Fibroblast of peridontal ligament (primary cell): ENCODE data around the gene NCOA5.
"Not testable (repeated sequence)": the region's sequence is repeated elsewhere in the genome, so short reads cannot be mapped to it uniquely, and the experiment has no call there.

Source experiments
- DNase-seq: peaks from one replicate; pipeline ENCODE4 v3.0.0-alpha.2; 2010; ENCODE audit errors: extremely low read depth

The NCOA5 gene

GRCh38 chr20:46091622-46092535, 2.1 kb upstream of the NCOA5 start:
- not testable (repeated sequence) for DNase-seq

GRCh38 chr20:46089167-46089416, 670 bp downstream of the NCOA5 start:
- DNase-seq = peak; percentile 24

- peak; percentile 20 for DNase-seq
Measured at GRCh38 chr20:46088409-46089166, 1.2 kb downstream of the NCOA5 start.

- peak; percentile 56 for DNase-seq
Measured at GRCh38 chr20:46087161-46087560, 2.6 kb downstream of the NCOA5 start.

GRCh38 chr20:46085179-46085851, 4.4 kb downstream of the NCOA5 start:
- peak; percentile 49 for DNase-seq

GRCh38 chr20:46084805-46085178, 5.0 kb downstream of the NCOA5 start:
- DNase-seq = no peak

- no peak for DNase-seq
Measured at GRCh38 chr20:46083531-46084061, 6.2 kb downstream of the NCOA5 start.

GRCh38 chr20:46083101-46083500, 6.7 kb downstream of the NCOA5 start:
- DNase-seq = no peak

GRCh38 chr20:46081074-46081473, 8.7 kb downstream of the NCOA5 start:
- no peak for DNase-seq

- no peak for DNase-seq
Measured at GRCh38 chr20:46078954-46079353, 10.8 kb downstream of the NCOA5 start.

GRCh38 chr20:46077642-46078305, 12.0 kb downstream of the NCOA5 start:
- DNase-seq = no peak

- no peak for DNase-seq
Measured at GRCh38 chr20:46076806-46077205, 13.0 kb downstream of the NCOA5 start.

- no peak for DNase-seq
Measured at GRCh38 chr20:46074006-46074405, 15.8 kb downstream of the NCOA5 start.

- DNase-seq = no peak
Measured at GRCh38 chr20:46073443-46073842, 16.3 kb downstream of the NCOA5 start.

GRCh38 chr20:46073024-46073423, 16.7 kb downstream of the NCOA5 start:
- DNase-seq = no peak

- no peak for DNase-seq
Measured at GRCh38 chr20:46071573-46071972, 18.2 kb downstream of the NCOA5 start.

GRCh38 chr20:46070215-46070900, 19.4 kb downstream of the NCOA5 start:
- DNase-seq = peak; percentile 87

GRCh38 chr20:46065691-46066090, 24.1 kb downstream of the NCOA5 start:
- no peak for DNase-seq

- no peak for DNase-seq
Measured at GRCh38 chr20:46065006-46065405, 24.8 kb downstream of the NCOA5 start.

GRCh38 chr20:46063652-46064054, 26.1 kb downstream of the NCOA5 start:
- DNase-seq = no peak

- no peak for DNase-seq
Measured at GRCh38 chr20:46063151-46063550, 26.6 kb downstream of the NCOA5 start.
